ENCODE results near the gene KDM6A. TPM values are rescaled to one million over a fixed set of nuclear protein-coding genes. Genes with fewer than 3 reads are reported as not detected.
A peak's percentile ranks its signal among the peaks of the same experiment; 100 is the strongest.
"Not testable (repeated sequence)": the region's sequence is repeated elsewhere in the genome, so short reads cannot be mapped to it uniquely, and the experiment has no call there.

Gene KDM6A
- total RNA-seq, 1 donor from 2014 or later = 28.1 TPM

GRCh38 chrX:45056428-45057145 lies 183.6 kb downstream of the KDM6A start:
- intact Hi-C loops (cut with micrococcal nuclease) = no loop called here
- peaks cover 4% of the 10 kb centered on the region for H3K36me3 Mint-ChIP-seq (ENCODE audit: low read depth)
- no peaks in the 10 kb centered on the region for H3K27me3 Mint-ChIP-seq (ENCODE audit: insufficient read depth)
- no peak overlapping the region for H3K27ac Mint-ChIP-seq
- no peak overlapping the region for H3K4me3 Mint-ChIP-seq
- DNase-seq (ENCODE audit: low spot score) = no peak
- no peaks in the 10 kb centered on the region for H3K9me3 Mint-ChIP-seq
- H3K4me1 Mint-ChIP-seq (ENCODE audit: low read depth) = no peaks in the 10 kb centered on the region

DNA sequence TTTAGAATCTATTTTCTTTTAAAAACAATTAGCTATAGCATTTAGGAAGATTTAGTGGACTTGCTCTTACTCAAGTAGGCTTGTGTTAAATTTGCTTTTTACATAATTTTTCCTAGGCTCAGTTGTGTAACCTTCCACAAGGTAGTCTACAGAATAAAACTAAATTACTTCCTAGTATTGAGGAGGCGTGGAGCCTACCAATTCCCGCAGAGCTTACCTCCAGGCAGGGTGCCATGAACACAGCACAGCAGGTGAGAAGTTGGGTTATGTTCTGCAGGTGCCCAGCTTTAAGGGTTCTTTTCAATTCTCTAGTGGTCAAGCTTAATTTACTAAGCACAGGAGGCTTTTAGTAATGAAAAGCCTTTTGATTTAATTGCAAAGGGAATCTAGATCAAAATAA lies 186.9 kb downstream of the KDM6A start:
- H3K4me3 Mint-ChIP-seq; H3K27ac Mint-ChIP-seq; DNase-seq (ENCODE audit: low spot score); H3K9me3 Mint-ChIP-seq; intact Hi-C loops (cut with micrococcal nuclease); H3K27me3 Mint-ChIP-seq (ENCODE audit: insufficient read depth); H3K4me1 Mint-ChIP-seq (ENCODE audit: low read depth): not testable (repeated sequence)
- peaks cover 18% of the 10 kb centered on the region for H3K36me3 Mint-ChIP-seq (ENCODE audit: low read depth)

- DNase-seq (ENCODE audit: low spot score) = no peak
- peaks cover 28% of the 10 kb centered on the region for H3K36me3 Mint-ChIP-seq (ENCODE audit: low read depth)
- H3K4me3 Mint-ChIP-seq = no peak overlapping the region
- no peak overlapping the region for H3K27ac Mint-ChIP-seq
- no peaks in the 10 kb centered on the region for H3K9me3 Mint-ChIP-seq
- intact Hi-C loops (cut with micrococcal nuclease) = no loop called here
- peaks cover 2% of the 10 kb centered on the region for H3K4me1 Mint-ChIP-seq (ENCODE audit: low read depth)
- no peaks in the 10 kb centered on the region for H3K27me3 Mint-ChIP-seq (ENCODE audit: insufficient read depth)
These were observed 190.5 kb downstream of the KDM6A start for GRCh38 chrX:45063319-45064095.

DNA sequence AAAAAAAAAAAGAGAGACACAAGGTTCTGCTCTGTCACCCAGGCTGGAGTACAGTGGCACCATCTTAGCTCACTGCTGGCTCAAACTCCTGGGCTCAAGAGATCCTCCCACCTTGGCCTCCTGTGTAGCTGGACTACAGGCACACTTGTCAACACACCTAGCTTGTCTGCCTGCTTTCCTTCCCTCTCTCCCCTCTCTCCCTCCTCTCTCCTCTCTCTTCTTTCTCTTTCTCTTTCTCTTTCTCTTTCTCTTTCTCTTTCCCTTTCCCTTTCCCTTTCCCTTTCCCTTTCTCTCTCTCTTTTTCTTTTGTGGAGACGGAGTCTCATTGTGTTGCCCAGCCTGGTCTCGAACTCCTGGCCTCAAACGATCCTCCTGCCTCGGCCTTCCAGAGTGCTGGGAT lies 195.6 kb downstream of the KDM6A start:
- no peak for DNase-seq (ENCODE audit: low spot score)
- Mint-ChIP-seq H3K4me3 (no peak overlapping the region), H3K9me3 (no peaks in the 10 kb centered on the region), H3K27ac (peak overlapping the region; percentile 69), H3K27me3 (ENCODE audit: insufficient read depth) (no peaks in the 10 kb centered on the region), H3K4me1 (ENCODE audit: low read depth) (peaks cover 29% of the 10 kb centered on the region), H3K36me3 (ENCODE audit: low read depth) (peaks cover 45% of the 10 kb centered on the region)
- intact Hi-C loops (cut with micrococcal nuclease) = loop anchor here (5.0 kb wide), 2 partner anchors 71 to 1231 kb away; no protein-coding TSS in a partner anchor

DNA sequence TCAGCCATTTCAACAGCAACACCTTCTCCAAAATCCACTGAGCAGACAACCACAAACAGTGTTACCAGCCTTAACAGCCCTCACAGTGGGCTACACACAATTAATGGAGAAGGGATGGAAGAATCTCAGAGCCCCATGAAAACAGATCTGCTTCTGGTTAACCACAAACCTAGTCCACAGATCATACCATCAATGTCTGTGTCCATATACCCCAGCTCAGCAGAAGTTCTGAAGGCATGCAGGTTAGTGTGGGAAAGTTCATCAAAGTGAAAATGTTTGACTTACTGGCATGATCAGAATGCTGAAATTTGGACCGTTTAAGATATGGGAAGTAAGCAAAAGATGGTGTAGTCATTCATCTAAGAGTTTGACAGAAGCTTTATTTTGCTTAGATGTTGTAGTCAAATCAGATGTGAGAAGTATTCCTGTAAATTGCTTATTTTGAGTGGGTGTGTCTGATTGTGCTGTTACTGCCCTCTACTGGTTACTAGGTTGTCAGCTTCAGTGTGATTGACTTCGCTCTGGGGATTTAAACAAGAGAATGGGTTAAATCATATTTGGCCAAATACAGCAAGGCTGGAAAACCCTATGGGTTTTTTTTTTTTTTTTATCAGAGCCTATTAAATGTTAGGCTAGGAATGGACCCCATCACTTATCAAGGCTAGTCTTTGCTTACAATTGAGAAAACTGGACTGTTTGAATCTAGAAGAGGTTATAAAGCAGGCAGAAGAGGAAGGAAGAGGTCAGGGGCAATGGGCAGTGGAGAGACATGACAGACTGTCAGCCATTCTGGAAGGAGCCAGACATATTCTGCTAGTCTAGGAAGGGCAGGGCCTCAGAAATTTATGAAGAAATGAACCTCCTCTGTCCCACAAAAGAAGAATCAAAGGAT lies 197.4 kb downstream of the KDM6A start:
- Mint-ChIP-seq H3K36me3 (ENCODE audit: low read depth) (peaks cover 34% of the 10 kb centered on the region), H3K9me3 (no peaks in the 10 kb centered on the region), H3K4me3 (no peak overlapping the region), H3K4me1 (ENCODE audit: low read depth) (peaks cover 44% of the 10 kb centered on the region), H3K27me3 (ENCODE audit: insufficient read depth) (no peaks in the 10 kb centered on the region), H3K27ac (peak overlapping the region; percentile 63)
- intact Hi-C loops (cut with micrococcal nuclease) = loop anchor here (1.0 to 10.0 kb wide), 3 partner anchors 196 to 1116 kb away; partner anchors contain the start of gene FUNDC1
- no peak for DNase-seq (ENCODE audit: low spot score)

- not testable (repeated sequence) for H3K4me3 Mint-ChIP-seq; H3K27me3 Mint-ChIP-seq (ENCODE audit: insufficient read depth); H3K27ac Mint-ChIP-seq; H3K9me3 Mint-ChIP-seq; DNase-seq (ENCODE audit: low spot score)
- Mint-ChIP-seq H3K36me3 (ENCODE audit: low read depth) (peaks cover 29% of the 10 kb centered on the region), H3K4me1 (ENCODE audit: low read depth) (peaks cover 52% of the 10 kb centered on the region)
- intact Hi-C loops (cut with micrococcal nuclease) = loop anchor here (10.0 kb wide), 2 partner anchors 528 to 1118 kb away; partner anchors contain the start of gene FUNDC1
These were observed 200.0 kb downstream of the KDM6A start for GRCh38 chrX:45073011-45073410.

DNA sequence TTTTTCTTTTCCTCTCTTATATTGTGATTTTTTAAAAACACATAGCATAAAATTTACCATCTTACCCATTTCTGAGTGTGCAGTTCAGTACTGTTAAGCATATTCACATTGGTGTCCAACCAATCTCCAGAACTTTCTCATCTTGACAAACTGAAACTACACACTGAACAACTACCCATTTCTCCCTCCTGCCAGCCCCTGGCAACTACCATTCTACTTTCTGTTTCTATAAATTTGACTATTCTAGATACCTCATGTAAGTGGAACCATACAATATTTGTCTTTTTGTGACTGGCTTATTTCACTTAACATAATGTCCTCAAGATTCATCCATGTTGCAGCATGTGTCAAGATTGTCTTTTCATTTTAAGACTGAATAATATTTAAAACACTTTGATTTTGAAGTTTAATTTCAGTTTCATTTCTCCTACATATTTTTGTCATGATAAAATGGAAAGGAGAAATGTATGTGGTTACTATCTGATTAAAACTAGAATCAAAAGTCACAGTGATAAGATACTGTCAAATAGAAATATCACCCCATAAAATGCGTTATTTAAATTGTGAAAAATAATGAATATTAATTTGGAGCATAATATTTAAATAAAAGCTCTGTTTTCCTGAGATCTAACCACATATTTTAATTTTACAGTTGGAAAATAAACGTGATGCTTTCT lies 204.9 kb downstream of the KDM6A start:
- H3K4me3 Mint-ChIP-seq = peak overlapping the region; percentile 45
- peak overlapping the region; percentile 76 for H3K27ac Mint-ChIP-seq
- peaks cover 18% of the 10 kb centered on the region for H3K36me3 Mint-ChIP-seq (ENCODE audit: low read depth)
- H3K9me3 Mint-ChIP-seq = no peaks in the 10 kb centered on the region
- peaks cover 30% of the 10 kb centered on the region for H3K4me1 Mint-ChIP-seq (ENCODE audit: low read depth)
- intact Hi-C loops (cut with micrococcal nuclease) = loop anchor here (5.0 to 10.0 kb wide), 4 partner anchors 59 to 1123 kb away; partner anchors contain the start of gene FUNDC1
- no peaks in the 10 kb centered on the region for H3K27me3 Mint-ChIP-seq (ENCODE audit: insufficient read depth)
- DNase-seq (ENCODE audit: low spot score) = no peak

GRCh38 chrX:45083314-45083713 lies 210.3 kb downstream of the KDM6A start:
- H3K36me3 Mint-ChIP-seq (ENCODE audit: low read depth) = peaks cover 23% of the 10 kb centered on the region
- H3K4me1 Mint-ChIP-seq (ENCODE audit: low read depth) = peaks cover 10% of the 10 kb centered on the region
- DNase-seq (ENCODE audit: low spot score) = no peak
- H3K27ac Mint-ChIP-seq = no peak overlapping the region
- H3K9me3 Mint-ChIP-seq = no peaks in the 10 kb centered on the region
- no peak overlapping the region for H3K4me3 Mint-ChIP-seq
- intact Hi-C loops (cut with micrococcal nuclease) = no loop called here
- H3K27me3 Mint-ChIP-seq (ENCODE audit: insufficient read depth) = no peaks in the 10 kb centered on the region

DNA sequence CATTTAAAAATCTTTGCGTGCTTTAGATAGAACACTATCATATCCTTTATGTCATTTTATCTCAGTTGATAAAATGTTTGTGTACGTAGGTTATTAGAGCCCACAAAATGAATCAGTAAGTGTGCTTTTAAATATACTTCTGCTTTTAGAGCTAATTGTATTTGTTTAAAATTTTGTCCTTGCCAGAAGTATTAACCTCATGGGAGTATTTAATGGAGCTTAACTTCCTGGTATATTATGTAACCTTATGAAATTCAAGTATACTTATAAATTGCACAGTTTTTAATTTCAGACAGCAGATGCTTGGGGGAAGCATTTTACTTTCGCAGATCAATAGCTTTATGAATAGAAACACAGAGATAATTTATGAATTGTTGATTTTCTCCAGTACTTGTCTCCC lies 237.5 kb downstream of the KDM6A start:
- Mint-ChIP-seq H3K9me3 (peaks cover 5% of the 10 kb centered on the region), H3K4me1 (ENCODE audit: low read depth) (no peaks in the 10 kb centered on the region)

GRCh38 chrX:45126158-45126557 lies 253.2 kb downstream of the KDM6A start:
- no peak for DNase-seq (ENCODE audit: low spot score)
- intact Hi-C loops (cut with micrococcal nuclease) = no loop called here
- Mint-ChIP-seq H3K4me1 (ENCODE audit: low read depth) (no peaks in the 10 kb centered on the region), H3K27ac (no peak overlapping the region), H3K27me3 (ENCODE audit: insufficient read depth) (peaks cover 10% of the 10 kb centered on the region), H3K36me3 (ENCODE audit: low read depth) (no peaks in the 10 kb centered on the region), H3K9me3 (peaks cover 12% of the 10 kb centered on the region), H3K4me3 (no peak overlapping the region)

More for the DNA sequence above, 237.5 kb downstream of the KDM6A start:
- no peaks in the 10 kb centered on the region for H3K27me3 Mint-ChIP-seq (ENCODE audit: insufficient read depth)
- H3K36me3 Mint-ChIP-seq (ENCODE audit: low read depth) = peaks cover 14% of the 10 kb centered on the region
- intact Hi-C loops (cut with micrococcal nuclease) = no loop called here
- DNase-seq (ENCODE audit: low spot score) = no peak
- no peak overlapping the region for H3K4me3 Mint-ChIP-seq
- no peak overlapping the region for H3K27ac Mint-ChIP-seq

- no peaks in the 10 kb centered on the region for H3K4me1 Mint-ChIP-seq (ENCODE audit: low read depth)
- no peaks in the 10 kb centered on the region for H3K36me3 Mint-ChIP-seq (ENCODE audit: low read depth)
- no peak overlapping the region for H3K4me3 Mint-ChIP-seq
These were observed 256.0 kb downstream of the KDM6A start for GRCh38 chrX:45128896-45129454.

DNA sequence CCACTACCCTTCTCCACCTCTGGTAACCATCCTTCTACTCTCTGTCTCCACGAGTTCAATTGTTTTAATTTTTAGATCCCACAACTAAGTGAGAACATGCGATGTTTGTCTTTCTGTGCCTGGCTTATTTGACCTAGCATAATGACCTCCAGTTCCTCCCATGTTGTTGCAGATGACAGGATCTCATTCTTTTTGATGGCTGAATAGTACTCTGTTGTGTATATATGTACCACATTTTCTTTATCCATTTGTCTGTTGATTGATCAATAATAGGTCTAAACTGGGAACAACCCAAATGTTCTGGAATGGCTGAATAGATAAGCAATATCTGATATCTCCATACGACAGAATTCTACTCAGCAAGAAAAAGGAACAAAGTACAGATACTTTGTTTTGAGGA lies 260.5 kb downstream of the KDM6A start:
- Mint-ChIP-seq H3K36me3 (ENCODE audit: low read depth) (no peaks in the 10 kb centered on the region), H3K9me3 (peaks cover 8% of the 10 kb centered on the region), H3K4me3 (no peak overlapping the region), H3K27me3 (ENCODE audit: insufficient read depth) (peaks cover 3% of the 10 kb centered on the region), H3K4me1 (ENCODE audit: low read depth) (no peaks in the 10 kb centered on the region), H3K27ac (no peak overlapping the region)
- intact Hi-C loops (cut with micrococcal nuclease) = no loop called here
- DNase-seq (ENCODE audit: low spot score) = no peak

More at GRCh38 chrX:45128896-45129454, 256.0 kb downstream of the KDM6A start:
- peaks cover 3% of the 10 kb centered on the region for H3K27me3 Mint-ChIP-seq (ENCODE audit: insufficient read depth)
- no peak overlapping the region for H3K27ac Mint-ChIP-seq
- peaks cover 12% of the 10 kb centered on the region for H3K9me3 Mint-ChIP-seq
- no peak for DNase-seq (ENCODE audit: low spot score)
- intact Hi-C loops (cut with micrococcal nuclease) = no loop called here

Measured in activated T-helper 1 cell treated with anti-CD3 and anti-CD28 coated beads, Interleukin-12 subunit alpha, Interleukin-12 subunit beta, Interleukin-2, Interleukin-4 antibody, amounts not matched to agents 30 ng/mL and 10 ng/mL and 1 ng/mL, durations not matched to agents 14 hours and 24 hours and 36 hours (primary cell).